Liver (tissue), 9 donors: ENCODE data around the gene NACAD. TPM values are rescaled to one million over a fixed set of nuclear protein-coding genes. Genes with fewer than 3 reads are reported as not detected.

Source experiments
- DNase-seq: peaks from one replicate; pipeline ENCODE4 v3.0.0-alpha.2; 2017; ENCODE audit warnings: low spot score
- H3K27ac ChIP-seq, 2 donors: one replicate each; pipeline ENCODE4 v1.7.0; 2013; ENCODE audit warnings: inconsistent platforms in 2 of 2, low read length in 2 of 2, control low read depth in 1 of 2, low read depth in 1 of 2, mild to moderate bottlenecking in 1 of 2
- H3K27me3 ChIP-seq, 4 donors: one replicate each; pipeline versions ENCODE4 v1.6.1 to v1.7.0; 2013; ENCODE audit warnings: low read length in 3 of 4, inconsistent platforms in 1 of 4, mild to moderate bottlenecking in 1 of 4, moderate library complexity in 1 of 4; ENCODE audit not compliant: control insufficient read depth in 4 of 4, insufficient read depth in 4 of 4
- H3K36me3 ChIP-seq, 4 donors: one replicate each; pipeline versions ENCODE4 v1.6.1 to v1.7.0; 2013; ENCODE audit warnings: low read length in 3 of 4, mild to moderate bottlenecking in 3 of 4, low read depth in 1 of 4, moderate library complexity in 1 of 4; ENCODE audit not compliant: control insufficient read depth in 4 of 4, insufficient read depth in 3 of 4
- H3K4me1 ChIP-seq, 4 donors: one replicate each; pipeline versions ENCODE4 v1.6.1 to v1.7.0; 2013; ENCODE audit warnings: low read length in 3 of 4, mild to moderate bottlenecking in 3 of 4, moderate library complexity in 1 of 4; ENCODE audit not compliant: control insufficient read depth in 4 of 4, insufficient read depth in 4 of 4
- H3K4me3 ChIP-seq, 3 donors: one replicate each; pipeline versions ENCODE4 v1.6.1 to v1.7.0; 2013; ENCODE audit warnings: low read length in 3 of 3, control low read depth in 1 of 3, low read depth in 1 of 3, mild to moderate bottlenecking in 1 of 3
- H3K9ac ChIP-seq, 2 donors: one replicate each; pipeline ENCODE4 v1.7.0; 2013; ENCODE audit warnings: low read length in 2 of 2, mild to moderate bottlenecking in 2 of 2, moderate library complexity in 2 of 2, control low read depth in 1 of 2, low read depth in 1 of 2
- H3K9me3 ChIP-seq, 4 donors: one replicate each; pipeline versions ENCODE4 v1.6.1 to v1.7.0; 2013; ENCODE audit warnings: low read length in 3 of 4; ENCODE audit not compliant: control insufficient read depth in 4 of 4
- ATF3 ChIP-seq: IDR thresholded peaks from 2 replicates; pipeline ENCODE4 v1.6.1; 2016; ENCODE audit warnings: antibody characterized with exemption
- CTCF ChIP-seq: fragments of 150-350 bp; IDR thresholded peaks from 2 replicates; pipeline ENCODE4 v1.5.1; 2017; ENCODE audit warnings: improper control_type of control experiment, low read depth, low read length; ENCODE audit not compliant: missing input control
- EGR1 ChIP-seq, 2 donors: IDR thresholded peaks; 2 replicates each; pipeline ENCODE4 v1.6.1; 2016 to 2018; ENCODE audit warnings: antibody characterized with exemption in 2 of 2, low read depth in 2 of 2
- FOXA1 ChIP-seq: IDR thresholded peaks from 2 replicates; pipeline ENCODE4 v1.6.1; 2016; ENCODE audit warnings: antibody characterized with exemption
- FOXA2 ChIP-seq: IDR thresholded peaks from 2 replicates; pipeline ENCODE4 v1.6.1; 2016; ENCODE audit warnings: antibody characterized with exemption
- GABPA ChIP-seq, 2 donors: IDR thresholded peaks in 1 of 2; conservative IDR thresholded peaks in 1 of 2; 2 replicates each; pipeline ENCODE4 v1.6.1; 2016; ENCODE audit warnings: antibody characterized with exemption in 2 of 2, mild to moderate bottlenecking in 1 of 2, moderate library complexity in 1 of 2
- HNF4A ChIP-seq, 2 donors: conservative IDR thresholded peaks; 2 replicates each; pipeline ENCODE4 v1.6.1; 2016; ENCODE audit warnings: antibody characterized with exemption in 2 of 2, mild to moderate bottlenecking in 2 of 2
- HNF4G ChIP-seq: IDR thresholded peaks from 2 replicates; pipeline ENCODE4 v1.6.1; 2016; ENCODE audit warnings: antibody characterized with exemption
- JUND ChIP-seq, 2 donors: IDR thresholded peaks; 2 replicates each; pipeline ENCODE4 v1.6.1; 2016; ENCODE audit warnings: antibody characterized with exemption in 2 of 2
- MAX ChIP-seq: IDR thresholded peaks from 2 replicates; pipeline ENCODE4 v1.6.1; 2016; ENCODE audit warnings: antibody characterized with exemption
- NR2F2 ChIP-seq: IDR thresholded peaks from 2 replicates; pipeline ENCODE4 v1.6.1; 2016; ENCODE audit warnings: antibody characterized with exemption
- RAD21 ChIP-seq, 2 donors: IDR thresholded peaks; 2 replicates each; pipeline ENCODE4 v1.6.1; 2016; ENCODE audit warnings: antibody characterized with exemption in 2 of 2, mild to moderate bottlenecking in 2 of 2
- REST ChIP-seq: IDR thresholded peaks from 2 replicates; pipeline ENCODE4 v1.6.1; 2016; ENCODE audit warnings: antibody characterized with exemption, mild to moderate bottlenecking
- RXRA ChIP-seq, 2 donors: IDR thresholded peaks; 2 replicates each; pipeline ENCODE4 v1.6.1; 2017 to 2018; ENCODE audit warnings: antibody characterized with exemption in 2 of 2, mild to moderate bottlenecking in 1 of 2
- SP1 ChIP-seq: IDR thresholded peaks from 2 replicates; pipeline ENCODE4 v1.6.1; 2018; ENCODE audit warnings: antibody characterized with exemption, mild to moderate bottlenecking
- TAF1 ChIP-seq: conservative IDR thresholded peaks from 2 replicates; pipeline ENCODE4 v1.6.1; 2016; ENCODE audit warnings: antibody characterized with exemption, mild to moderate bottlenecking
- YY1 ChIP-seq: IDR thresholded peaks from 2 replicates; pipeline ENCODE4 v1.6.1; 2016; ENCODE audit warnings: antibody characterized with exemption, mild to moderate bottlenecking
- WGBS: extraction: QIAGEN DNeasy Blood & Tissue Kit; methylation state at CpG from one replicate; pipeline ENCODE4 v1.1.7; 2013; 5-methylcytosine and 5-hydroxymethylcytosine counted together
- polyA plus RNA-seq, 2 donors: library from polyadenylated mRNA; stranded (reverse) in 1 of 2; unstranded in 1 of 2; fragments of 200-250 nt in 1 of 2; fragments of >200 nt in 1 of 2; fragmentation: Nextera tagmentation in 1 of 2; extraction: Ambion mirVana in 1 of 2; gene quantifications; one replicate each; pipeline versions ENCODE4 v1.2.1 to v1.2.3, GENCODE V29; 2013 to 2015
- total RNA-seq, 2 donors: library from RNA; depleted of rRNA; stranded (reverse); fragments of >200 nt; gene quantifications; one replicate each; pipeline ENCODE4 v1.2.3, GENCODE V29; 2014
- TF ChIP-seq, protein P1 (sequence below): IDR thresholded peaks from 2 replicates; pipeline ENCODE4 v1.6.1; 2016; ENCODE audit warnings: antibody characterized with exemption
- donor health status: healthy.
- donor health status: healthy.
- donor health status: healthy.
- donor health status: healthy.
- donor health status: healthy.

The NACAD gene
- total and polyA plus RNA-seq, 4 donors = 0.03 to 0.14 (median 0.09) TPM

- Histone ChIP-seq H3K4me1 (peaks cover 9 to 24% (median 18%) of the 10 kb centered on the region in 4 donors), H3K9me3 (no peaks in the 10 kb centered on the region), H3K27me3 (no peaks in the 10 kb centered on the region), H3K4me3 (no peak overlapping the region), H3K9ac (no peak overlapping the region), H3K27ac (no peak overlapping the region), H3K36me3 (peaks cover 0 to 20% (median 8%) of the 10 kb centered on the region in 4 donors)
- TF ChIP-seq ATF3 (no peak), RXRA (IDR thresholded peaks at IDR 0.05) (no peak), HNF4G (no peak), REST (no peak), NR2F2 (no peak), RAD21 (IDR thresholded peaks at IDR 0.05) (no peak), TAF1 (no peak), CTCF (no peak), YY1 (no peak), FOXA2 (no peak), HNF4A (conservative IDR thresholded peaks at IDR 0.05) (no peak), JUND (IDR thresholded peaks at IDR 0.05) (no peak), SP1 (no peak), GABPA (IDR thresholded peaks at IDR 0.05 in 1 of 2, conservative IDR thresholded peaks at IDR 0.05 in 1 of 2) (no peak), FOXA1 (no peak), EGR1 (IDR thresholded peaks at IDR 0.05; ENCODE audit: low read depth in 2 of 2) (no peak), MAX (no peak)
- TF ChIP-seq, protein P1, sequence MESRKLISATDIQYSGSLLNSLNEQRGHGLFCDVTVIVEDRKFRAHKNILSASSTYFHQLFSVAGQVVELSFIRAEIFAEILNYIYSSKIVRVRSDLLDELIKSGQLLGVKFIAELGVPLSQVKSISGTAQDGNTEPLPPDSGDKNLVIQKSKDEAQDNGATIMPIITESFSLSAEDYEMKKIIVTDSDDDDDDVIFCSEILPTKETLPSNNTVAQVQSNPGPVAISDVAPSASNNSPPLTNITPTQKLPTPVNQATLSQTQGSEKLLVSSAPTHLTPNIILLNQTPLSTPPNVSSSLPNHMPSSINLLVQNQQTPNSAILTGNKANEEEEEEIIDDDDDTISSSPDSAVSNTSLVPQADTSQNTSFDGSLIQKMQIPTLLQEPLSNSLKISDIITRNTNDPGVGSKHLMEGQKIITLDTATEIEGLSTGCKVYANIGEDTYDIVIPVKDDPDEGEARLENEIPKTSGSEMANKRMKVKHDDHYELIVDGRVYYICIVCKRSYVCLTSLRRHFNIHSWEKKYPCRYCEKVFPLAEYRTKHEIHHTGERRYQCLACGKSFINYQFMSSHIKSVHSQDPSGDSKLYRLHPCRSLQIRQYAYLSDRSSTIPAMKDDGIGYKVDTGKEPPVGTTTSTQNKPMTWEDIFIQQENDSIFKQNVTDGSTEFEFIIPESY = no peak
- 52% methylated on average over 6 of the region's 6 CpGs for WGBS
- DNase-seq = no peak
Observed at GRCh38 chr7:45035893-45036292, 52.9 kb downstream of the NACAD start.
